Ishikawa (cell line): ENCODE measurements around the gene ARL3.

Experiments used
- CEBPB ChIP-seq: IDR thresholded peaks from 2 replicates; pipeline ENCODE4 v1.6.1; 2012
- CREB1 ChIP-seq: IDR thresholded peaks from 2 replicates; pipeline ENCODE4 v1.6.1; 2012; ENCODE audit warnings: low read depth
- EGR1 ChIP-seq: IDR thresholded peaks from 2 replicates; pipeline ENCODE4 v1.6.1; 2012
- EP300 ChIP-seq: IDR thresholded peaks from 2 replicates; pipeline ENCODE4 v1.6.1; 2012; ENCODE audit warnings: borderline replicate concordance
- FOXM1 ChIP-seq: IDR thresholded peaks from 2 replicates; pipeline ENCODE4 v1.6.1; 2012; ENCODE audit warnings: low read depth, borderline replicate concordance
- MAX ChIP-seq: IDR thresholded peaks from 2 replicates; pipeline ENCODE4 v1.6.1; 2012
- NFIC ChIP-seq: IDR thresholded peaks from 2 replicates; pipeline ENCODE4 v1.6.1; 2012
- RAD21 ChIP-seq: IDR thresholded peaks from 2 replicates; pipeline ENCODE4 v1.6.1; 2012; ENCODE audit warnings: low read depth
- REST ChIP-seq: IDR thresholded peaks from 2 replicates; pipeline ENCODE4 v1.6.1; 2012; ENCODE audit warnings: low read depth, mild to moderate bottlenecking
- TAF1 ChIP-seq: IDR thresholded peaks from 2 replicates; pipeline ENCODE4 v1.6.1; 2012; ENCODE audit warnings: low read depth, mild to moderate bottlenecking
- TCF12 ChIP-seq: IDR thresholded peaks from 2 replicates; pipeline ENCODE4 v1.6.1; 2012; ENCODE audit warnings: low read depth
- TEAD4 ChIP-seq: IDR thresholded peaks from 2 replicates; pipeline ENCODE4 v1.6.1; 2012
- USF1 ChIP-seq: IDR thresholded peaks from 2 replicates; pipeline ENCODE4 v1.6.1; 2012
- YY1 ChIP-seq: IDR thresholded peaks from 2 replicates; pipeline ENCODE4 v1.6.1; 2012; ENCODE audit warnings: low read depth
- ZBTB7A ChIP-seq: IDR thresholded peaks from 2 replicates; pipeline ENCODE4 v1.6.1; 2012; ENCODE audit warnings: low read depth

Gene ARL3

GRCh38 chr10:102732661-102733060, 18.5 kb upstream of the ARL3 start:
- TF ChIP-seq YY1 (no peak), CEBPB (no peak), EP300 (no peak), CREB1 (no peak), TCF12 (no peak), FOXM1 (no peak), ZBTB7A (no peak), TAF1 (no peak), EGR1 (no peak), TEAD4 (no peak)

- no peak for TF ChIP-seq CEBPB
- no peak for TF ChIP-seq CREB1
Measured at GRCh38 chr10:102731222-102731800, 17.1 kb upstream of the ARL3 start.

GRCh38 chr10:102729029-102730026, 15.1 kb upstream of the ARL3 start:
- TF ChIP-seq FOXM1: no peak
- TF ChIP-seq TAF1: no peak
- peak; percentile 88 for TF ChIP-seq RAD21
- no peak for TF ChIP-seq CEBPB
- no peak for TF ChIP-seq YY1
- TF ChIP-seq TEAD4: no peak
- TF ChIP-seq EGR1: no peak
- no peak for TF ChIP-seq REST
- no peak for TF ChIP-seq NFIC

GRCh38 chr10:102727037-102727818, 13.0 kb upstream of the ARL3 start:
- TF ChIP-seq CEBPB (no peak), MAX (no peak), RAD21 (no peak), EP300 (no peak), TCF12 (no peak), CREB1 (no peak), REST (no peak), USF1 (no peak), NFIC (no peak)

- TF ChIP-seq MAX (no peak), TEAD4 (no peak), TAF1 (no peak), EP300 (no peak), YY1 (no peak), TCF12 (no peak), FOXM1 (no peak), USF1 (no peak), REST (no peak), NFIC (no peak), EGR1 (no peak), RAD21 (no peak), CEBPB (no peak), ZBTB7A (no peak), CREB1 (no peak)
Measured at GRCh38 chr10:102726274-102726673, 12.1 kb upstream of the ARL3 start.
